K562 (cell line): ENCODE data around the gene LANCL3.

Source experiments
- ATF1 ChIP-seq, 2 experiments: fragments of 450-650 bp in 1 of 2; IDR thresholded peaks; 2 replicates each; pipeline ENCODE4 v1.6.1; 2016; ENCODE audit warnings: missing compliant biosample characterization in 1 of 2, missing genetic modification characterization in 1 of 2
- BCL6 ChIP-seq: fragments of 250-450 bp; sonication (Bioruptor Pico); IDR thresholded peaks from 2 replicates; pipeline ENCODE4 v1.4.0; 2020
- CCAR2 ChIP-seq: fragments of 200-400 bp; formaldehyde crosslinking; IDR thresholded peaks from 2 replicates; pipeline ENCODE4 v1.6.1; 2017; ENCODE audit warnings: mild to moderate bottlenecking, low read depth, low read length
- PHB2 ChIP-seq: fragments of 450-650 bp; IDR thresholded peaks from 2 replicates; pipeline ENCODE4 v1.6.1; 2017; ENCODE audit warnings: low read depth
- SMC3 ChIP-seq: conservative IDR thresholded peaks from 2 replicates; pipeline ENCODE4 v1.6.1; 2011; ENCODE audit warnings: low read depth, low read length, improper control_type of control experiment; ENCODE audit not compliant: insufficient read depth
- TF ChIP-seq, protein P1 (sequence below), 2 experiments: fragments of 450-650 bp; formaldehyde crosslinking in 1 of 2; IDR thresholded peaks; 2 replicates each; pipeline versions ENCODE4 v1.4.0 to v1.6.1; 2014 to 2020; ENCODE audit warnings: mild to moderate bottlenecking in 2 of 2, borderline replicate concordance in 1 of 2, low read depth in 1 of 2
- TF ChIP-seq, protein P2 (sequence below): sonication (generic); formaldehyde crosslinking; IDR thresholded peaks from 2 replicates; pipeline ENCODE4 v1.8.1; 2023; ENCODE audit warnings: mild to moderate bottlenecking, missing genetic modification reagents
- TF ChIP-seq, protein P3 (sequence below), 3 experiments: IDR thresholded peaks in 2 of 3; conservative IDR thresholded peaks in 1 of 3; 2 replicates each; pipeline ENCODE4 v1.5.1; 2011 to 2012; ENCODE audit warnings: low read length in 3 of 3, mild to moderate bottlenecking in 3 of 3, control low read depth in 2 of 3, improper control_type of control experiment in 1 of 3, inconsistent platforms in 1 of 3, low read depth in 1 of 3, mixed read lengths in 1 of 3, moderate library complexity in 1 of 3; ENCODE audit not compliant: insufficient read depth in 2 of 3
- TF ChIP-seq, protein P4 (sequence below): sonication (generic); formaldehyde crosslinking; IDR thresholded peaks from 2 replicates; pipeline ENCODE4 v1.8.1; 2023; ENCODE audit warnings: mild to moderate bottlenecking, missing genetic modification reagents, moderate library complexity
- TF ChIP-seq, protein P5 (sequence below): sonication (generic); formaldehyde crosslinking; IDR thresholded peaks from 2 replicates; pipeline ENCODE4 v1.9.0; 2022; ENCODE audit warnings: mild to moderate bottlenecking, missing genetic modification reagents

DNA sequence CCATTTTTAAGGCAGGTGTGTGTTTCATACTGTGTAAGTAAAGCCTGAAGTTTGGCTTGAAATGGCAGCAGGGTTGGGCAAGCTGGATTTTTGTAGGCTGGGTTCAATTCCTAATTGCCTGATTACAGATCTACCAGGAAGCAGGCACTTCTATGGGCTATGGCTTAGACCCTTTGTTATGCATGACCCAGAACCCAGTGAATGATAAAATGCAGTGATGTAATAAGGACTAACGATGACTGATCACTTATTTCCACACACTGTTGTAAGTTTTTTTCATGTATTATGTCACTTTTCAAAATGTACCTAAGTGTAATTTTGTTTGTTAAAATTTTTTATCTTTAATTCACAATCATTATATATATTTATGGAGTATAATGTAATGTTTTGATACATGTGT, 8.6 kb downstream of the LANCL3 start:
- TF ChIP-seq BCL6 (no peak), SMC3 (no peak), ATF1 (CRISPR knock-in tag; IDR thresholded peaks at IDR 0.05) (no peak), ATF1 (tag; IDR thresholded peaks at IDR 0.05) (no peak), CCAR2 (no peak), PHB2 (no peak)
- TF ChIP-seq, protein P1, sequence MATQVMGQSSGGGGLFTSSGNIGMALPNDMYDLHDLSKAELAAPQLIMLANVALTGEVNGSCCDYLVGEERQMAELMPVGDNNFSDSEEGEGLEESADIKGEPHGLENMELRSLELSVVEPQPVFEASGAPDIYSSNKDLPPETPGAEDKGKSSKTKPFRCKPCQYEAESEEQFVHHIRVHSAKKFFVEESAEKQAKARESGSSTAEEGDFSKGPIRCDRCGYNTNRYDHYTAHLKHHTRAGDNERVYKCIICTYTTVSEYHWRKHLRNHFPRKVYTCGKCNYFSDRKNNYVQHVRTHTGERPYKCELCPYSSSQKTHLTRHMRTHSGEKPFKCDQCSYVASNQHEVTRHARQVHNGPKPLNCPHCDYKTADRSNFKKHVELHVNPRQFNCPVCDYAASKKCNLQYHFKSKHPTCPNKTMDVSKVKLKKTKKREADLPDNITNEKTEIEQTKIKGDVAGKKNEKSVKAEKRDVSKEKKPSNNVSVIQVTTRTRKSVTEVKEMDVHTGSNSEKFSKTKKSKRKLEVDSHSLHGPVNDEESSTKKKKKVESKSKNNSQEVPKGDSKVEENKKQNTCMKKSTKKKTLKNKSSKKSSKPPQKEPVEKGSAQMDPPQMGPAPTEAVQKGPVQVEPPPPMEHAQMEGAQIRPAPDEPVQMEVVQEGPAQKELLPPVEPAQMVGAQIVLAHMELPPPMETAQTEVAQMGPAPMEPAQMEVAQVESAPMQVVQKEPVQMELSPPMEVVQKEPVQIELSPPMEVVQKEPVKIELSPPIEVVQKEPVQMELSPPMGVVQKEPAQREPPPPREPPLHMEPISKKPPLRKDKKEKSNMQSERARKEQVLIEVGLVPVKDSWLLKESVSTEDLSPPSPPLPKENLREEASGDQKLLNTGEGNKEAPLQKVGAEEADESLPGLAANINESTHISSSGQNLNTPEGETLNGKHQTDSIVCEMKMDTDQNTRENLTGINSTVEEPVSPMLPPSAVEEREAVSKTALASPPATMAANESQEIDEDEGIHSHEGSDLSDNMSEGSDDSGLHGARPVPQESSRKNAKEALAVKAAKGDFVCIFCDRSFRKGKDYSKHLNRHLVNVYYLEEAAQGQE (IDR thresholded peaks at IDR 0.05; ENCODE audit: borderline replicate concordance), result no peak
- TF ChIP-seq, protein P1 (CRISPR knock-in tag; IDR thresholded peaks at IDR 0.05; ENCODE audit: low read depth), result no peak
- TF ChIP-seq, protein P2, sequence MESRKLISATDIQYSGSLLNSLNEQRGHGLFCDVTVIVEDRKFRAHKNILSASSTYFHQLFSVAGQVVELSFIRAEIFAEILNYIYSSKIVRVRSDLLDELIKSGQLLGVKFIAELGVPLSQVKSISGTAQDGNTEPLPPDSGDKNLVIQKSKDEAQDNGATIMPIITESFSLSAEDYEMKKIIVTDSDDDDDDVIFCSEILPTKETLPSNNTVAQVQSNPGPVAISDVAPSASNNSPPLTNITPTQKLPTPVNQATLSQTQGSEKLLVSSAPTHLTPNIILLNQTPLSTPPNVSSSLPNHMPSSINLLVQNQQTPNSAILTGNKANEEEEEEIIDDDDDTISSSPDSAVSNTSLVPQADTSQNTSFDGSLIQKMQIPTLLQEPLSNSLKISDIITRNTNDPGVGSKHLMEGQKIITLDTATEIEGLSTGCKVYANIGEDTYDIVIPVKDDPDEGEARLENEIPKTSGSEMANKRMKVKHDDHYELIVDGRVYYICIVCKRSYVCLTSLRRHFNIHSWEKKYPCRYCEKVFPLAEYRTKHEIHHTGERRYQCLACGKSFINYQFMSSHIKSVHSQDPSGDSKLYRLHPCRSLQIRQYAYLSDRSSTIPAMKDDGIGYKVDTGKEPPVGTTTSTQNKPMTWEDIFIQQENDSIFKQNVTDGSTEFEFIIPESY (CRISPR knock-in tag), result no peak
- TF ChIP-seq, protein P3, sequence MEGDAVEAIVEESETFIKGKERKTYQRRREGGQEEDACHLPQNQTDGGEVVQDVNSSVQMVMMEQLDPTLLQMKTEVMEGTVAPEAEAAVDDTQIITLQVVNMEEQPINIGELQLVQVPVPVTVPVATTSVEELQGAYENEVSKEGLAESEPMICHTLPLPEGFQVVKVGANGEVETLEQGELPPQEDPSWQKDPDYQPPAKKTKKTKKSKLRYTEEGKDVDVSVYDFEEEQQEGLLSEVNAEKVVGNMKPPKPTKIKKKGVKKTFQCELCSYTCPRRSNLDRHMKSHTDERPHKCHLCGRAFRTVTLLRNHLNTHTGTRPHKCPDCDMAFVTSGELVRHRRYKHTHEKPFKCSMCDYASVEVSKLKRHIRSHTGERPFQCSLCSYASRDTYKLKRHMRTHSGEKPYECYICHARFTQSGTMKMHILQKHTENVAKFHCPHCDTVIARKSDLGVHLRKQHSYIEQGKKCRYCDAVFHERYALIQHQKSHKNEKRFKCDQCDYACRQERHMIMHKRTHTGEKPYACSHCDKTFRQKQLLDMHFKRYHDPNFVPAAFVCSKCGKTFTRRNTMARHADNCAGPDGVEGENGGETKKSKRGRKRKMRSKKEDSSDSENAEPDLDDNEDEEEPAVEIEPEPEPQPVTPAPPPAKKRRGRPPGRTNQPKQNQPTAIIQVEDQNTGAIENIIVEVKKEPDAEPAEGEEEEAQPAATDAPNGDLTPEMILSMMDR (IDR thresholded peaks at IDR 0.05 in 2 of 3, conservative IDR thresholded peaks at IDR 0.05 in 1 of 3; ENCODE audit: insufficient read depth in 2 of 3, low read depth in 1 of 3, low read length in 3 of 3), result no peak
- TF ChIP-seq, protein P4, sequence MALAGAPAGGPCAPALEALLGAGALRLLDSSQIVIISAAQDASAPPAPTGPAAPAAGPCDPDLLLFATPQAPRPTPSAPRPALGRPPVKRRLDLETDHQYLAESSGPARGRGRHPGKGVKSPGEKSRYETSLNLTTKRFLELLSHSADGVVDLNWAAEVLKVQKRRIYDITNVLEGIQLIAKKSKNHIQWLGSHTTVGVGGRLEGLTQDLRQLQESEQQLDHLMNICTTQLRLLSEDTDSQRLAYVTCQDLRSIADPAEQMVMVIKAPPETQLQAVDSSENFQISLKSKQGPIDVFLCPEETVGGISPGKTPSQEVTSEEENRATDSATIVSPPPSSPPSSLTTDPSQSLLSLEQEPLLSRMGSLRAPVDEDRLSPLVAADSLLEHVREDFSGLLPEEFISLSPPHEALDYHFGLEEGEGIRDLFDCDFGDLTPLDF, result no peak
- TF ChIP-seq, protein P5, sequence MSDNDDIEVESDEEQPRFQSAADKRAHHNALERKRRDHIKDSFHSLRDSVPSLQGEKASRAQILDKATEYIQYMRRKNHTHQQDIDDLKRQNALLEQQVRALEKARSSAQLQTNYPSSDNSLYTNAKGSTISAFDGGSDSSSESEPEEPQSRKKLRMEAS (CRISPR knock-in tag), result no peak
